HG03558 (cell line): ENCODE results near the gene BCL2L15.

Source experiments
- ATAC-seq: cut with Tn5 transposase; IDR thresholded peaks from one replicate; pipeline ENCODE4 v1.9.1; 2021; ENCODE audit warnings: moderate number of reproducible peaks; ENCODE audit not compliant: unreplicated experiment; ENCODE audit errors: extremely low read depth

Gene BCL2L15

DNA sequence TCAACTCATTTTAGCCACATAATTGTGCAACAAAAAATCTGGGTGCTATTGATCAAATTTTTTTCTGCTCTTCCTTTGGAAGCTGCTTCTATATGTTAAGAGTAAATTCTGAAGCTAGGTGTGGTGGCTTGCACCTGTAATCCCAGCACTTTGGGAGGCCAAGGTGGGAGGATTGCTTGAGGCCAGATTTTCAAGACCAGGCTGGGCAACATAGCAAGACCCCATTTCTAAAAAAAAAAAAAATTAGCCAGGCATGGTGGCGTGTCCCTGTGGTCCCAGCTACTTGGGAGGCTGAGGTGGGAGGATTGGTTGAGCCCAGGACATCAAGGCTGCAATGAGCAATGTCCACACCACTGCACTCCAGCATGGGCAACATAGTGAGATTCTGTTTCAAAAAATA is 50.8 kb downstream of the BCL2L15 start:
- no peak for ATAC-seq

DNA sequence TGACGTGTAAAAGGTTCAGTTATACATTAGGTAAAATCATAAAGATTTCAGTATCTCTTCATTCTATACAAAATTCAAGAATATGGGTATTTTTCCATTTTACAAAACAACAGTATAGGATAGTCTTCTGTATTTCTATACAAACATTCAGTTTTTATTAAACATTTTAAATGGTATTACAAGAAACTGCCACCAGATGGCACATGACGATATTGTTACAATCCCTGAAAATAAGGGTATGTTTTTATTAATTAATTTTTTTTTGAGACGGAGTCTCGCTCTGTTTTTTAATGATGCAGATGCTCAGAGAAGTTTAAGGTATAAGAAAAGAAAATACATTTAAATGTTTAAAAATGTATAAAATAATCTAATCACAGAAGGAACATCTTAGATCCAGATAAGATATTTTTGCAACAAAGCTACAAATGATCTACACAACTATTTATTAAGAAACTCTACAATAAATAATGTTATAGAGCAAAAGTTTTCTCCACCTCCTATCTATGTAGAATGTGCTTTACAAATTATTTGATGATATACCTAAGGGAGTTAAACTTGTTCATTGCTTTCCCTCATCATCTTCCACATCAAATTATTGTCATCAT is 51.6 kb downstream of the BCL2L15 start:
- ATAC-seq: no peak

GRCh38 chr1:113834716-113835115 is 52.7 kb downstream of the BCL2L15 start:
- ATAC-seq: no peak
